Right lobe of liver (tissue), 4 donors: ENCODE measurements around the gene FAM227B.

Experiments used
- POLR2A ChIP-seq: fragments of 450-650 bp; IDR thresholded peaks from one replicate; pipeline ENCODE4 v1.6.1; 2017; ENCODE audit warnings: antibody characterized with exemption, mild to moderate bottlenecking
- TF ChIP-seq, protein P1 (sequence below), 4 donors: fragments of 200-600 bp in 3 of 4; fragments of 450-650 bp in 1 of 4; IDR thresholded peaks; one replicate each; pipeline versions ENCODE4 v1.5.1 to v1.8.0; 2016 to 2022; ENCODE audit warnings: antibody characterized with exemption in 4 of 4, mild to moderate bottlenecking in 2 of 4
- donor health status: DM: no; HTN: no; CAD: no.
- donor health status: DM: no; HTN: no; CAD: no.
- donor health status: DM: no; HTN: yes; CAD: no.

DNA sequence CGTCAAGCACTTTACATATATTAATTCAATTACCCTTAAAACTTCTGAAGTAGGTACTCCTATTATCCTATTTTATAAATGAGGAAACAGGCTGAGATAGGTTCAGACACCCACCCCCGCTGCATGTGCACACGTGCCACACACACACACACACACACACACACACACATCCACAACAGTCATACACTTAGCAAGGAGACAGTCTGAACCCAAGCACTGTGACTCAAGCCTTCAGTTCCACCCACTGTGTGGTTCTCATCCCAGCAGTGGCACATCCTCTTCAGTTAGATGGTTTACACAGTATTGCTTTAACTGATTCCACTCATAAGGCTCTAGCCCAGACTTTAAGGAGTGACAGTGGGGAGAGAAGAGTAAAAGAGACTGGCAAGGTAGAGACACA, 288.7 kb downstream of the FAM227B start:
- TF ChIP-seq, protein P1, sequence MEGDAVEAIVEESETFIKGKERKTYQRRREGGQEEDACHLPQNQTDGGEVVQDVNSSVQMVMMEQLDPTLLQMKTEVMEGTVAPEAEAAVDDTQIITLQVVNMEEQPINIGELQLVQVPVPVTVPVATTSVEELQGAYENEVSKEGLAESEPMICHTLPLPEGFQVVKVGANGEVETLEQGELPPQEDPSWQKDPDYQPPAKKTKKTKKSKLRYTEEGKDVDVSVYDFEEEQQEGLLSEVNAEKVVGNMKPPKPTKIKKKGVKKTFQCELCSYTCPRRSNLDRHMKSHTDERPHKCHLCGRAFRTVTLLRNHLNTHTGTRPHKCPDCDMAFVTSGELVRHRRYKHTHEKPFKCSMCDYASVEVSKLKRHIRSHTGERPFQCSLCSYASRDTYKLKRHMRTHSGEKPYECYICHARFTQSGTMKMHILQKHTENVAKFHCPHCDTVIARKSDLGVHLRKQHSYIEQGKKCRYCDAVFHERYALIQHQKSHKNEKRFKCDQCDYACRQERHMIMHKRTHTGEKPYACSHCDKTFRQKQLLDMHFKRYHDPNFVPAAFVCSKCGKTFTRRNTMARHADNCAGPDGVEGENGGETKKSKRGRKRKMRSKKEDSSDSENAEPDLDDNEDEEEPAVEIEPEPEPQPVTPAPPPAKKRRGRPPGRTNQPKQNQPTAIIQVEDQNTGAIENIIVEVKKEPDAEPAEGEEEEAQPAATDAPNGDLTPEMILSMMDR (IDR thresholded peaks at IDR 0.05): no peak
- TF ChIP-seq POLR2A: no peak
